ENCODE results near the gene CDC42BPA.

DNA sequence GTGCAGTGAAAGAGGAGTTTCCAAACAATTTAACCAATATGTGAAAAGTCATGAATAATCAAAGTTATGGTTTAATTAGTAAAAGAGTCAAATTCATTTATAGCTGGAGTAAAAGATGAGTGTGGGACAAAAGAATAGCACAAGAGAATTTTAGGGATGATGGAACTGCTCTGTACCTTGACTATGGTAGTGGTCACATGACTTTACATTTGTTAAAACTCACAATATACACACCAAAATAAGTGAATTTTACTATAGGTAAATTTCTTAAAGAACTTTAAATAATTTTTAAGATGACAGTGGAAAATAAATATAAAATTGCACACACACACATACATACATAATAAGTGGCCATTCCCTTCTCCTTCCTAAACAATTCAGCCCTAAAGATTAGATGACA is 13.6 kb downstream of the CDC42BPA start:
- TF ChIP-seq, protein P1, sequence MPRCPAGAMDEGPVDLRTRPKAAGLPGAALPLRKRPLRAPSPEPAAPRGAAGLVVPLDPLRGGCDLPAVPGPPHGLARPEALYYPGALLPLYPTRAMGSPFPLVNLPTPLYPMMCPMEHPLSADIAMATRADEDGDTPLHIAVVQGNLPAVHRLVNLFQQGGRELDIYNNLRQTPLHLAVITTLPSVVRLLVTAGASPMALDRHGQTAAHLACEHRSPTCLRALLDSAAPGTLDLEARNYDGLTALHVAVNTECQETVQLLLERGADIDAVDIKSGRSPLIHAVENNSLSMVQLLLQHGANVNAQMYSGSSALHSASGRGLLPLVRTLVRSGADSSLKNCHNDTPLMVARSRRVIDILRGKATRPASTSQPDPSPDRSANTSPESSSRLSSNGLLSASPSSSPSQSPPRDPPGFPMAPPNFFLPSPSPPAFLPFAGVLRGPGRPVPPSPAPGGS (IDR thresholded peaks at IDR 0.05), result no peak
- TF ChIP-seq EP300 (IDR thresholded peaks at IDR 0.05) (no peak), MYC (IDR thresholded peaks at IDR 0.05; ENCODE audit: borderline replicate concordance, low read length) (no peak), MAFK (IDR thresholded peaks at IDR 0.05; ENCODE audit: partially characterized antibody) (no peak)
- TF ChIP-seq, protein P2, sequence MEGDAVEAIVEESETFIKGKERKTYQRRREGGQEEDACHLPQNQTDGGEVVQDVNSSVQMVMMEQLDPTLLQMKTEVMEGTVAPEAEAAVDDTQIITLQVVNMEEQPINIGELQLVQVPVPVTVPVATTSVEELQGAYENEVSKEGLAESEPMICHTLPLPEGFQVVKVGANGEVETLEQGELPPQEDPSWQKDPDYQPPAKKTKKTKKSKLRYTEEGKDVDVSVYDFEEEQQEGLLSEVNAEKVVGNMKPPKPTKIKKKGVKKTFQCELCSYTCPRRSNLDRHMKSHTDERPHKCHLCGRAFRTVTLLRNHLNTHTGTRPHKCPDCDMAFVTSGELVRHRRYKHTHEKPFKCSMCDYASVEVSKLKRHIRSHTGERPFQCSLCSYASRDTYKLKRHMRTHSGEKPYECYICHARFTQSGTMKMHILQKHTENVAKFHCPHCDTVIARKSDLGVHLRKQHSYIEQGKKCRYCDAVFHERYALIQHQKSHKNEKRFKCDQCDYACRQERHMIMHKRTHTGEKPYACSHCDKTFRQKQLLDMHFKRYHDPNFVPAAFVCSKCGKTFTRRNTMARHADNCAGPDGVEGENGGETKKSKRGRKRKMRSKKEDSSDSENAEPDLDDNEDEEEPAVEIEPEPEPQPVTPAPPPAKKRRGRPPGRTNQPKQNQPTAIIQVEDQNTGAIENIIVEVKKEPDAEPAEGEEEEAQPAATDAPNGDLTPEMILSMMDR (IDR thresholded peaks at IDR 0.05), result no peak
